ENCODE results near the gene TXNRD1. TPM values are rescaled to one million over a fixed set of nuclear protein-coding genes. Genes with fewer than 3 reads are reported as not detected.

The TXNRD1 gene
- polyA plus RNA-seq, 4 donors, result 29.3 to 64.2 (median 49.2) TPM

- no peak for FAIRE-seq
- Histone ChIP-seq H3K27ac (ENCODE audit: low read depth in 1 of 3, low read length in 2 of 3) (no peak overlapping the region), H3K36me3 (ENCODE audit: control insufficient read depth in 3 of 3, insufficient read depth in 2 of 3, low read depth in 1 of 3, low read length in 3 of 3) (no peaks in the 10 kb centered on the region), H3K4me1 (ENCODE audit: control insufficient read depth in 3 of 3, insufficient read depth in 2 of 3, low read depth in 1 of 3, low read length in 2 of 3) (no peaks in the 10 kb centered on the region), H3K27me3 (ENCODE audit: control insufficient read depth in 3 of 3, insufficient read depth in 3 of 3, low read length in 3 of 3) (no peaks in the 10 kb centered on the region), H3K9me3 (ENCODE audit: control insufficient read depth in 2 of 2, insufficient read depth in 1 of 2, low read depth in 1 of 2, low read length in 1 of 2) (peaks cover 0 to 10% of the 10 kb centered on the region in 2 donors), H3K4me3 (ENCODE audit: low read depth in 1 of 3, low read length in 3 of 3) (no peak overlapping the region)
- DNase-seq, result no peak
- WGBS, 3 donors, result 66 to 78% (median 68%) methylated on average over 12 of the region's 12 CpGs
These were observed 156.6 kb downstream of the TXNRD1 start for GRCh38 chr12:104372061-104372720.

- 91 to 94% (median 92%) methylated on average over 10 of the region's 10 CpGs for WGBS, 3 donors
- H3K27me3 ChIP-seq (ENCODE audit: control insufficient read depth in 3 of 3, insufficient read depth in 3 of 3, low read length in 3 of 3), result no peaks in the 10 kb centered on the region
These were observed 157.2 kb downstream of the TXNRD1 start for GRCh38 chr12:104372721-104373335.

GRCh38 chr12:104374071-104374470 lies 158.5 kb downstream of the TXNRD1 start:
- WGBS, 3 donors, result 55 to 85% (median 63%) methylated on average over 2 of the region's 2 CpGs
- no peak for FAIRE-seq
- no peak overlapping the region for H3K27ac ChIP-seq (ENCODE audit: low read depth in 1 of 3, low read length in 2 of 3)
- H3K36me3 ChIP-seq (ENCODE audit: control insufficient read depth in 3 of 3, insufficient read depth in 2 of 3, low read depth in 1 of 3, low read length in 3 of 3), result no peaks in the 10 kb centered on the region
- no peak overlapping the region for H3K4me3 ChIP-seq (ENCODE audit: low read depth in 1 of 3, low read length in 3 of 3)
- H3K27me3 ChIP-seq (ENCODE audit: control insufficient read depth in 3 of 3, insufficient read depth in 3 of 3, low read length in 3 of 3), result no peaks in the 10 kb centered on the region
- no peaks in the 10 kb centered on the region for H3K4me1 ChIP-seq (ENCODE audit: control insufficient read depth in 3 of 3, insufficient read depth in 2 of 3, low read depth in 1 of 3, low read length in 2 of 3)
- DNase-seq, result no peak
- H3K9me3 ChIP-seq (ENCODE audit: control insufficient read depth in 2 of 2, insufficient read depth in 1 of 2, low read depth in 1 of 2, low read length in 1 of 2), result peaks cover 0 to 9% of the 10 kb centered on the region in 2 donors

More at GRCh38 chr12:104372721-104373335, 157.2 kb downstream of the TXNRD1 start:
- Histone ChIP-seq H3K36me3 (ENCODE audit: control insufficient read depth in 3 of 3, insufficient read depth in 2 of 3, low read depth in 1 of 3, low read length in 3 of 3) (no peaks in the 10 kb centered on the region), H3K4me3 (ENCODE audit: low read depth in 1 of 3, low read length in 3 of 3) (no peak overlapping the region), H3K4me1 (ENCODE audit: control insufficient read depth in 3 of 3, insufficient read depth in 2 of 3, low read depth in 1 of 3, low read length in 2 of 3) (no peaks in the 10 kb centered on the region), H3K27ac (ENCODE audit: low read depth in 1 of 3, low read length in 2 of 3) (no peak overlapping the region), H3K9me3 (ENCODE audit: control insufficient read depth in 2 of 2, insufficient read depth in 1 of 2, low read depth in 1 of 2, low read length in 1 of 2) (peaks cover 0 to 10% of the 10 kb centered on the region in 2 donors)
- DNase-seq (no peak), FAIRE-seq (no peak)

- Histone ChIP-seq H3K9me3 (ENCODE audit: control insufficient read depth in 2 of 2, insufficient read depth in 1 of 2, low read depth in 1 of 2, low read length in 1 of 2) (peaks cover 0 to 2% of the 10 kb centered on the region in 2 donors), H3K4me1 (ENCODE audit: control insufficient read depth in 3 of 3, insufficient read depth in 2 of 3, low read depth in 1 of 3, low read length in 2 of 3) (no peaks in the 10 kb centered on the region), H3K36me3 (ENCODE audit: control insufficient read depth in 3 of 3, insufficient read depth in 2 of 3, low read depth in 1 of 3, low read length in 3 of 3) (no peaks in the 10 kb centered on the region), H3K27ac (ENCODE audit: low read depth in 1 of 3, low read length in 2 of 3) (no peak overlapping the region), H3K27me3 (ENCODE audit: control insufficient read depth in 3 of 3, insufficient read depth in 3 of 3, low read length in 3 of 3) (peaks cover 0 to 3% (median 0%) of the 10 kb centered on the region in 3 donors), H3K4me3 (ENCODE audit: low read depth in 1 of 3, low read length in 3 of 3) (no peak overlapping the region)
- FAIRE-seq (no peak), DNase-seq (no peak)
- 64 to 81% (median 77%) methylated on average over 6 of the region's 6 CpGs for WGBS, 3 donors
These were observed 159.2 kb downstream of the TXNRD1 start for GRCh38 chr12:104374806-104375205.

- H3K9me3 ChIP-seq (ENCODE audit: control insufficient read depth in 2 of 2, insufficient read depth in 1 of 2, low read depth in 1 of 2, low read length in 1 of 2), result no peaks in the 10 kb centered on the region
- FAIRE-seq, result no peak
- H3K27me3 ChIP-seq (ENCODE audit: control insufficient read depth in 3 of 3, insufficient read depth in 3 of 3, low read length in 3 of 3), result peaks cover 0 to 4% (median 0%) of the 10 kb centered on the region in 3 donors
- H3K27ac ChIP-seq (ENCODE audit: low read depth in 1 of 3, low read length in 2 of 3), result no peak overlapping the region
- H3K36me3 ChIP-seq (ENCODE audit: control insufficient read depth in 3 of 3, insufficient read depth in 2 of 3, low read depth in 1 of 3, low read length in 3 of 3), result no peaks in the 10 kb centered on the region
- 62 to 71% (median 68%) methylated on average over 4 of the region's 4 CpGs for WGBS, 3 donors
- no peak for DNase-seq
- H3K4me1 ChIP-seq (ENCODE audit: control insufficient read depth in 3 of 3, insufficient read depth in 2 of 3, low read depth in 1 of 3, low read length in 2 of 3), result no peaks in the 10 kb centered on the region
- H3K4me3 ChIP-seq (ENCODE audit: low read depth in 1 of 3, low read length in 3 of 3), result no peak overlapping the region
These were observed 160.2 kb downstream of the TXNRD1 start for GRCh38 chr12:104375775-104376174.

- no peaks in the 10 kb centered on the region for H3K4me1 ChIP-seq (ENCODE audit: control insufficient read depth in 3 of 3, insufficient read depth in 2 of 3, low read depth in 1 of 3, low read length in 2 of 3)
- FAIRE-seq (no peak), DNase-seq (no peak)
- H3K27me3 ChIP-seq (ENCODE audit: control insufficient read depth in 3 of 3, insufficient read depth in 3 of 3, low read length in 3 of 3), result peaks cover 0 to 7% (median 0%) of the 10 kb centered on the region in 3 donors
- no peak overlapping the region for H3K4me3 ChIP-seq (ENCODE audit: low read depth in 1 of 3, low read length in 3 of 3)
- H3K36me3 ChIP-seq (ENCODE audit: control insufficient read depth in 3 of 3, insufficient read depth in 2 of 3, low read depth in 1 of 3, low read length in 3 of 3), result no peaks in the 10 kb centered on the region
- no peak overlapping the region for H3K27ac ChIP-seq (ENCODE audit: low read depth in 1 of 3, low read length in 2 of 3)
- H3K9me3 ChIP-seq (ENCODE audit: control insufficient read depth in 2 of 2, insufficient read depth in 1 of 2, low read depth in 1 of 2, low read length in 1 of 2), result no peaks in the 10 kb centered on the region
- WGBS, 3 donors, result 85 to 90% (median 86%) methylated on average over 18 of the region's 18 CpGs
These were observed 161.3 kb downstream of the TXNRD1 start for GRCh38 chr12:104376650-104377513.

GRCh38 chr12:104377514-104377812 lies 161.9 kb downstream of the TXNRD1 start:
- H3K9me3 ChIP-seq (ENCODE audit: control insufficient read depth in 2 of 2, insufficient read depth in 1 of 2, low read depth in 1 of 2, low read length in 1 of 2), result no peaks in the 10 kb centered on the region
- H3K36me3 ChIP-seq (ENCODE audit: control insufficient read depth in 3 of 3, insufficient read depth in 2 of 3, low read depth in 1 of 3, low read length in 3 of 3), result no peaks in the 10 kb centered on the region
- DNase-seq (no peak), FAIRE-seq (no peak)
- no peak overlapping the region for H3K4me3 ChIP-seq (ENCODE audit: low read depth in 1 of 3, low read length in 3 of 3)
- 64 to 73% (median 73%) methylated on average over 5 of the region's 5 CpGs for WGBS, 3 donors
- H3K27me3 ChIP-seq (ENCODE audit: control insufficient read depth in 3 of 3, insufficient read depth in 3 of 3, low read length in 3 of 3), result peaks cover 0 to 7% (median 0%) of the 10 kb centered on the region in 3 donors
- H3K27ac ChIP-seq (ENCODE audit: low read depth in 1 of 3, low read length in 2 of 3), result no peak overlapping the region
- no peaks in the 10 kb centered on the region for H3K4me1 ChIP-seq (ENCODE audit: control insufficient read depth in 3 of 3, insufficient read depth in 2 of 3, low read depth in 1 of 3, low read length in 2 of 3)

- no peak overlapping the region for H3K27ac ChIP-seq (ENCODE audit: low read depth in 1 of 3, low read length in 2 of 3)
- no peaks in the 10 kb centered on the region for H3K36me3 ChIP-seq (ENCODE audit: control insufficient read depth in 3 of 3, insufficient read depth in 2 of 3, low read depth in 1 of 3, low read length in 3 of 3)
- no peak overlapping the region for H3K4me3 ChIP-seq (ENCODE audit: low read depth in 1 of 3, low read length in 3 of 3)
- WGBS, 3 donors, result 85 to 93% (median 86%) methylated on average over 4 of the region's 4 CpGs
- no peak for DNase-seq
- no peaks in the 10 kb centered on the region for H3K4me1 ChIP-seq (ENCODE audit: control insufficient read depth in 3 of 3, insufficient read depth in 2 of 3, low read depth in 1 of 3, low read length in 2 of 3)
- FAIRE-seq, result no peak
- H3K9me3 ChIP-seq (ENCODE audit: control insufficient read depth in 2 of 2, insufficient read depth in 1 of 2, low read depth in 1 of 2, low read length in 1 of 2), result no peaks in the 10 kb centered on the region
- H3K27me3 ChIP-seq (ENCODE audit: control insufficient read depth in 3 of 3, insufficient read depth in 3 of 3, low read length in 3 of 3), result peaks cover 0 to 7% (median 0%) of the 10 kb centered on the region in 3 donors
These were observed 162.8 kb downstream of the TXNRD1 start for GRCh38 chr12:104378427-104378826.
